Bronchial epithelial cell (primary cell): ENCODE measurements around the gene PLCB1. TPM values are rescaled to one million over a fixed set of nuclear protein-coding genes. Genes with fewer than 3 reads are reported as not detected.

Source experiments
- DNase-seq: peaks from one replicate; pipeline ENCODE4 v3.0.0-alpha.2; 2010; ENCODE audit warnings: low read depth
- FAIRE-seq: peaks from 2 replicates; lab custom pipeline; 2011; peaks lifted over from hg19 to GRCh38; lab: Jason Lieb, UNC
- H3K27me3 ChIP-seq: 2 replicates; pipeline ENCODE4 v1.5.1; 2011; ENCODE audit warnings: low read length; ENCODE audit not compliant: control insufficient read depth, insufficient read depth
- H3K36me3 ChIP-seq: 2 replicates; pipeline ENCODE4 v1.5.1; 2011; ENCODE audit warnings: low read length; ENCODE audit not compliant: control insufficient read depth, insufficient read depth
- H3K4me3 ChIP-seq: 2 replicates; pipeline ENCODE4 v1.5.1; 2011; ENCODE audit warnings: mild to moderate bottlenecking, low read depth, low read length, control low read depth
- total RNA-seq: library from RNA; depleted of rRNA; stranded (reverse); fragments of >200 nt; gene quantifications from 2 replicates; pipeline ENCODE4 v1.2.1, GENCODE V29; 2014
- TF ChIP-seq, protein P1 (sequence below): IDR thresholded peaks from 2 replicates; pipeline ENCODE4 v1.5.1; 2011; ENCODE audit warnings: mild to moderate bottlenecking, moderate library complexity, low read length, control low read depth, inconsistent platforms; ENCODE audit not compliant: insufficient read depth, severe bottlenecking

Gene PLCB1
- total RNA-seq, 1 donor from 2014 or later = 1.1 TPM

DNA sequence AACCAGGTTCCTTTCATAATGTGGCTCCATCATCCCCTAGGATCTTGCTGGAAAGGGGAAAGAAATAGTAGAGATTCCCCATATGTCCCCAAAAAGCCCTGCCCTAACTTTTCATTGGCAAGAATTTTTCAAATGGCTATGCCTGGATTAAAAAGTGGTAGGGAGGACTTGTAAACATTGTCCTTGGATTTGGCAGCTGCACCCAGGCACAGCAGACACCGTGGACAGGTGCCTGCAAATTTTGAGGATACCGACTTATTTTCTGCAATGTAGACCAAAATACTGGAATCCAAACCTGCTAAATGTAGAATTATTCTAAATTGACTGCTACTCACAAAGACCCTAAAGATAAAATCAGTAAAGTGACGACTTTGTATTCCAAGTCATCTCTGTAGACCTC lies 733.6 kb downstream of the PLCB1 start:
- Histone ChIP-seq H3K27me3 (no peaks in the 10 kb centered on the region), H3K36me3 (no peaks in the 10 kb centered on the region), H3K4me3 (no peak overlapping the region)
- FAIRE-seq (no peak), DNase-seq (no peak)
- TF ChIP-seq, protein P1, sequence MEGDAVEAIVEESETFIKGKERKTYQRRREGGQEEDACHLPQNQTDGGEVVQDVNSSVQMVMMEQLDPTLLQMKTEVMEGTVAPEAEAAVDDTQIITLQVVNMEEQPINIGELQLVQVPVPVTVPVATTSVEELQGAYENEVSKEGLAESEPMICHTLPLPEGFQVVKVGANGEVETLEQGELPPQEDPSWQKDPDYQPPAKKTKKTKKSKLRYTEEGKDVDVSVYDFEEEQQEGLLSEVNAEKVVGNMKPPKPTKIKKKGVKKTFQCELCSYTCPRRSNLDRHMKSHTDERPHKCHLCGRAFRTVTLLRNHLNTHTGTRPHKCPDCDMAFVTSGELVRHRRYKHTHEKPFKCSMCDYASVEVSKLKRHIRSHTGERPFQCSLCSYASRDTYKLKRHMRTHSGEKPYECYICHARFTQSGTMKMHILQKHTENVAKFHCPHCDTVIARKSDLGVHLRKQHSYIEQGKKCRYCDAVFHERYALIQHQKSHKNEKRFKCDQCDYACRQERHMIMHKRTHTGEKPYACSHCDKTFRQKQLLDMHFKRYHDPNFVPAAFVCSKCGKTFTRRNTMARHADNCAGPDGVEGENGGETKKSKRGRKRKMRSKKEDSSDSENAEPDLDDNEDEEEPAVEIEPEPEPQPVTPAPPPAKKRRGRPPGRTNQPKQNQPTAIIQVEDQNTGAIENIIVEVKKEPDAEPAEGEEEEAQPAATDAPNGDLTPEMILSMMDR = no peak

DNA sequence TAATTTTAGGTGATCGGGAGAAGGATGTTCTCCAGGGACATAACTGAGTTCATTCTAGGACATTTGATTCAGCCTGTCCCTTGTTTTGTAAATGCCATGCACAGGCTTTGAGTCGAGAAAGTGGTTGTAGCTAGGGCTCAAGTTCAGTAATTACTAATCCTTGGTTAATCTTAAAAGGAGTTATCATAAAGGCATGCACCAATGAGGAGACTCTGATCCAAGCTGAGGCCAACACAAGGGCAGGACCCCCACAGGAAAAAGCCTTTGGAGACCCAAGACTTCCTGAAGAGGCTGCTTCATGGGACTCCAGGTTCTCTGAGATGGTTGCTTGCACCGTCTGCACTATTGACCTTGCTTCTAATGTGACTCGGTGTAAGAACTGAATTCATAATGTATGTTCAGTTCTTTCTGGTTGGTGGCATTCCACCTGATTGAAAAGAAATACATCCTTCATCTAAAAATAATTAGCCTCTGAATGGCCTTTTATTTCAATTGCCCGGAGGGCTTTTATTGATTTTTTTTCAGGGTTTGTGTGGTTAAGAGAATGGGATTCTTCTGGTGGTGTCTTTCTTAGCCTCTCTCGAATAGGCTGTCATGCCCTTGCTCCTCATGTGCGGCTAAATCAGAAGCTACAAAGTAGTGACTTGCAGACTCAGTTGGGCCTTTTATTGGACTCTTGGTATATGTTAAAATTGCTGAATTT lies 735.1 kb downstream of the PLCB1 start:
- no peaks in the 10 kb centered on the region for H3K36me3 ChIP-seq
- H3K4me3 ChIP-seq = no peak overlapping the region
- FAIRE-seq (no peak), DNase-seq (no peak)
- H3K27me3 ChIP-seq = no peaks in the 10 kb centered on the region
- TF ChIP-seq, protein P1 = no peak

DNA sequence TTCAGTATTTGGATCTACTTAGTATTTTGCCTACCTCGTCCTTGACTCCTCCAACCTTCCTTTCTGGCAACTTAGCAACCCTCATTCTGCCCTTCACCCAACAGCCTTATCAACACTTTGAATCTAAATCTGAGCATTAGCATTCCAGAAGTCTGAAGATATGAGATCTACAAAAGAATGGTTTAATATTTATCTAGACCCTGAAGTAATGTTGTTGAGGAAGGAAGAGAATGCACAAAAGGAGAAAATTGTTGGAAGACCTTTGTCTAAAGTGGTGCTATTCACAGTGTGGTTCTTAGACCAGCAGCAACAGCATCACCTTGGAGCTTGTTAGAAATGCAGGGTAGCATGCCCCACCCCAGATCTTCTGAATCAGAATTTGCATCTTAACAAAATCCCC lies 738.6 kb downstream of the PLCB1 start:
- TF ChIP-seq, protein P1 = no peak
- Histone ChIP-seq H3K36me3 (no peaks in the 10 kb centered on the region), H3K4me3 (no peak overlapping the region), H3K27me3 (no peaks in the 10 kb centered on the region)
- FAIRE-seq (no peak), DNase-seq (no peak)

DNA sequence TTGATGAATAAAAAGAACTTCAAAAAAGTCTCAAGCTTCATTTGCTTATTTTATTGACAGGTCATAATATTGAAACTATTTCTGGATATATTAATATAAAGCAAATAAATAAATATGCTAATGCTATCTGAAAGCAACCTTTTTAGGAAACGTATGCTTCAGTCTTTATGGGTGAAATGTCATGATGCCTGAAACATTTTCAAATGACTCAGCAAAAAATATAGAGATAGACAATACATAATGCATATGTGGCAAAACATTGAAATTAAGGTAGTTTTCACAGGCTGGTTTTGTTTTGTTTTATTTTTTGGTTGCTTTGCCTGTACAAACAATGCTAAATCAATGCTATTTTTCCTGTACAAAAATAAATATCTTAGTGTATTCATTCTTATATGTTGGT lies 742.4 kb downstream of the PLCB1 start:
- DNase-seq (no peak), FAIRE-seq (no peak)
- Histone ChIP-seq H3K4me3 (no peak overlapping the region), H3K27me3 (no peaks in the 10 kb centered on the region), H3K36me3 (no peaks in the 10 kb centered on the region)
- TF ChIP-seq, protein P1 = no peak

DNA sequence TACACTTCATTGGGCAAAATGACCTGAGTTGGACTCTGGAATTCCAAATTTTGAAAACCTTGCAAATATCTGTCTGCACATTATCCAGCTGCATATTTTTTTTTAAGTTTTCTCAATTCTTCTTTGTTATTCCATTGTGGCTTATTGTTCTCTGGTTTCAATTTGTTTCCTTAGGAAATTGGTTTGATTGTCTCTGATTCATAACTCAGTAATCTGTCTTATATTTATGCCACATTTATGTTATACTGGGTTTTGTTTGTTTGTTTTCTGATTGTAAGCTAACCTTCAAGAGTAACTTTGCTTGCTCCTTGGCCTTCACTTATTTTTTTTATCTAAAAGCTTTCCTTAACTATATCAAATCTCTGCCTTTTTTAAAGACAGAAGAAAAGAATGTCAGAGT lies 743.5 kb downstream of the PLCB1 start:
- no peak for FAIRE-seq
- TF ChIP-seq, protein P1 = no peak

DNA sequence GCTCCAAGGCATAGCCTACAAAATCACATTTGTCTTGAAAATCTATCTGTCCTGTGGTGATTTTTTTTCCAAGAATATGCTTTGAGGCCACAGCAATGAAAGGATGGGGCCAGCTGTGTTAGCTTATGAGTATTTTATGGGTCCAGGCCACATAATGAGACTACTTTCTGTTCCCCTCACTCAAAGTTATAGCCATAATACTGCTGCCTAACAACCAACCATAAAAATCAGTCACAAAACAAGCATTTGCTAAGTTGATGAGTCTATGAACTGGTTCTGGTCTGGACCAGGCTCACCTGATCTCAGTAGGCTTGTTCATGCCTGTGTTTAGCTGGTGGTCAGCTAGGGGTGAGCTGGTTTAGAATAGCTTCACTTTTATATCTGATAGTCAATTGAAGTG lies 744.3 kb downstream of the PLCB1 start:
- no peak for FAIRE-seq

More for the DNA sequence above, 743.5 kb downstream of the PLCB1 start:
- no peaks in the 10 kb centered on the region for H3K36me3 ChIP-seq
- H3K27me3 ChIP-seq = no peaks in the 10 kb centered on the region
- H3K4me3 ChIP-seq = no peak overlapping the region
- no peak for DNase-seq

More for the DNA sequence above, 744.3 kb downstream of the PLCB1 start:
- TF ChIP-seq, protein P1 = no peak
- Histone ChIP-seq H3K27me3 (no peaks in the 10 kb centered on the region), H3K4me3 (no peak overlapping the region), H3K36me3 (no peaks in the 10 kb centered on the region)
- no peak for DNase-seq
